Activated naive CD4-positive, alpha-beta T cell treated with anti-CD3 and anti-CD28 coated beads, Interleukin-2, amount 50 U/mL, for 24 hours (primary cell): ENCODE results near the gene BDP1.
"Not testable (repeated sequence)": the region's sequence is repeated elsewhere in the genome, so short reads cannot be mapped to it uniquely, and the experiment has no call there.

ENCODE experiments used
- H3K27ac Mint-ChIP-seq: one replicate; pipeline ENCODE4 v1.8.0; 2021; ENCODE audit warnings: mild to moderate bottlenecking, mixed read lengths
- H3K27me3 Mint-ChIP-seq: one replicate; pipeline ENCODE4 v1.8.0; 2021; ENCODE audit warnings: mixed read lengths
- H3K36me3 Mint-ChIP-seq: one replicate; pipeline ENCODE4 v1.8.0; 2021; ENCODE audit warnings: mixed read lengths
- H3K4me1 Mint-ChIP-seq: one replicate; pipeline ENCODE4 v1.8.0; 2021; ENCODE audit warnings: mixed read lengths
- H3K4me3 Mint-ChIP-seq: one replicate; pipeline ENCODE4 v1.8.0; 2021; ENCODE audit warnings: mild to moderate bottlenecking, mixed read lengths
- H3K9me3 Mint-ChIP-seq: one replicate; pipeline ENCODE4 v1.8.0; 2021; ENCODE audit warnings: mixed read lengths

Gene BDP1

DNA sequence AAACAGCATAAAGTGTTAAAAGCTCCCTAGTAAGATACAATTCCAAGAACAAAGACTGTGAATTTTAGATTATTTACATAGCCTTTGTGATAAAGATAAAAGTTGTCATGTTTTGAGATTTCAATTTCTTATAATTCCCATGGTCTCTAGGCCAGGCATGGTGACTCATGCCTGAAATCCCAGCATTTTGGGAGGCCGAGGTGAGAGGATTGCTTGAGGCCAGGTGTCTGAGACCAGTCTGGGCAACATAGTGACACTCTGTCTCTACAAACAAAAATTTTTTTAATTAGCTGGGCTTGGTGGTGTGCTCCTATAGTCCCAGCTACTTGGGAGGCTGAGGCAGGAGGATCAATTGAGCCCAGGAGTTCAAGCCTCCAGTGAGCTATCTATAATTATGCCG is 48.1 kb downstream of the BDP1 start:
- Mint-ChIP-seq H3K27ac (no peak overlapping the region), H3K4me1 (no peaks in the 10 kb centered on the region), H3K27me3 (no peaks in the 10 kb centered on the region), H3K9me3 (no peaks in the 10 kb centered on the region), H3K4me3 (no peak overlapping the region), H3K36me3 (peaks cover 23% of the 10 kb centered on the region)

DNA sequence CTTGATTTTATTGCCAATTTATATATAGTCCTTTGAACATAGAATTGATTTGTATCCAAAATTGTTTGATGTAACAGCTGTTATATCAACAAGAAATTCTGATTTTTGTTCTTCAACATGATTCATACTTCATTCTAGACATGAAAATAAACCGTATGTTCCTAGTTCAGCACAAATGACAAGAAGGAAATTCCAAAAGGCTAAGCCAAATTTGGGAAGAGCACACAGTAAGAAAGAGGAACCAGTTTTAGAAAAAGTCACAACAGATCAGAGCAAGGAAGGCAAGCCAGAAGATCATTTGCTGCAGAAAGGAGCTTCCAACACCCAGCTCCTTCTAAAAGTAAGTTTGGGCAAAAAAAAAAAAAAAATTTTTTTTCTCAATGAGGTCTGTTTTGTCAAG is 66.7 kb downstream of the BDP1 start:
- H3K27ac Mint-ChIP-seq = no peak overlapping the region
- no peaks in the 10 kb centered on the region for H3K9me3 Mint-ChIP-seq
- peaks cover under 1% of the 10 kb centered on the region for H3K4me1 Mint-ChIP-seq
- no peaks in the 10 kb centered on the region for H3K27me3 Mint-ChIP-seq
- no peak overlapping the region for H3K4me3 Mint-ChIP-seq
- H3K36me3 Mint-ChIP-seq = peaks cover 26% of the 10 kb centered on the region

DNA sequence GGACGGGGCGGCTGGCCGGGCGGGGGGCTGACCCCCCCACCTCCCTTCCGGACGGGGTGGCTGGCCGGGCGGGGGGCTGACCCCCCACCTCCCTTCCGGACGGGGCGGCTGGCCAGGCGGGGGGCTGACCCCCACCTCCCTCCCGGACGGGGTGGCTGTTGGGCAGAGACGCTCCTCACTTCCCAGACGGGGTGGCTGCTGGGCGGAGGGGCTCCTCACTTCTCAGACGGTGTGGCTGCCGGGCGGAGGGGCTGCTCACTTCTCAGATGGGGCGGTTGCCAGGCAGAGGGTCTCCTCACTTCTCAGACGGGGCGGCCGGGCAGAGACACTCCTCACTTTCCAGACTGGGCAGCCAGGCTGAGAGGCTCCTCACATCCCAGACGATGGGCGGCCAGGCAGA is 70.2 kb downstream of the BDP1 start:
- not testable (repeated sequence) for H3K4me1 Mint-ChIP-seq, H3K9me3 Mint-ChIP-seq, H3K27me3 Mint-ChIP-seq, H3K27ac Mint-ChIP-seq, H3K4me3 Mint-ChIP-seq
- H3K36me3 Mint-ChIP-seq = peaks cover 16% of the 10 kb centered on the region

DNA sequence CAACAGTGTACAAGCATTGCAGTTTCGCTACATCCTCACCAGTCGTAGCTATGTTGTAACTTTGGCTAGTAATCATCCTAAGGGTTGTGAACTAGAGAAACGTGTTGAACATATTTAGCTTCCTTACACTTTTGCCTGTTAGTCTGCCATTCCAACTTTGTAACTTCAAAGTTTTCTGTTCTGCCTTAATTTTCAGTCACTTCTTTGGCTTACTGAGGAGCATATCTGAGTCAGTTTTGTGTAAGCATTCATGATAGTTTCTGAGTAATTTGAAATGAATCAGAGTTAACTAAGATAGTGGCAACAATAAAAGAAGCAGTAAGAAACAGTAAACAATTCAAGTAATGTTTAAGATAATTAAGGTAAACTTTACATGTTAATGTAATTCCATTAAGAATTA is 72.8 kb downstream of the BDP1 start:
- Mint-ChIP-seq H3K4me3 (no peak overlapping the region), H3K9me3 (no peaks in the 10 kb centered on the region), H3K36me3 (peaks cover 9% of the 10 kb centered on the region), H3K4me1 (peaks cover 12% of the 10 kb centered on the region), H3K27me3 (no peaks in the 10 kb centered on the region), H3K27ac (peak overlapping the region; percentile 68)

DNA sequence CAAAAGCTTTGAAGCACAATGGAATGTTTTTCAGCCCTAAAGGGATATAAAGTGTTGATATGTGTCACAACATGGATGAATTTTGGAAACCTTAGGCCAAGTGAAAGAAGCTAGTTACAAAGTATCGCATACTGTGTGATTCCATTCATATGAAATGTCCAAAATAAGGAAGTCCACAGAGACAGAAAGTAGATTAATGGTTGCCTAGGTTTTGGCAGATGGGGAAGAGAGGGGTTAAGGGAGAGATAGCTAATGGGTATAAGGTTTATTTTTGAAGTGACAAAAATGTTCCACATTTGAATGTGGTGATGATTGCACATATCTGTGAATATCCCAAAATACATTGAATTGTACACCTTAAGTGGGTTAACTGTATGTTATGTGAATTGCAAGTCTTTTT is 74.2 kb downstream of the BDP1 start:
- H3K27me3 Mint-ChIP-seq = no peaks in the 10 kb centered on the region
- H3K4me1 Mint-ChIP-seq = peaks cover 20% of the 10 kb centered on the region
- no peaks in the 10 kb centered on the region for H3K9me3 Mint-ChIP-seq
- H3K27ac Mint-ChIP-seq = no peak overlapping the region
- peaks cover 17% of the 10 kb centered on the region for H3K36me3 Mint-ChIP-seq
- H3K4me3 Mint-ChIP-seq = no peak overlapping the region

DNA sequence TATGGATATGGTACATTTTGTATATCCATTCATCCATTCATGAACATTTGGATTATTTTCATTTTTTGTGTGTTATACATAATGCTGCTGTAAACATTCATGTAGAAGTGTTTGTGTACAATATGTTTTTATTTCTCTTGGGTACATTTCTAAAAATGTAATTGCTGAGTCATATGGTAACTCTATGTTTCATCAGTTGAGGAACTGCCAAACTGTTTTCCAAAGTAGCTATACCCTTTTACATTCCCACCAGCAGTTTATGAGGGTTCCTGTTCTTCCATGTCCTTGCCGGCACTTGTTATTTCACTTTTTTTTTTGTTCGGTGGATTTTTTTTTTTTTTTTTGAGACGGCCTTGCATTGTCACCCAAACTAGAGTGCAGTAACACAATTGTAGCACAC is 77.7 kb downstream of the BDP1 start:
- Mint-ChIP-seq H3K4me1 (peaks cover 24% of the 10 kb centered on the region), H3K36me3 (peaks cover 30% of the 10 kb centered on the region), H3K27ac (peak overlapping the region; percentile 82), H3K9me3 (no peaks in the 10 kb centered on the region), H3K4me3 (no peak overlapping the region), H3K27me3 (no peaks in the 10 kb centered on the region)

DNA sequence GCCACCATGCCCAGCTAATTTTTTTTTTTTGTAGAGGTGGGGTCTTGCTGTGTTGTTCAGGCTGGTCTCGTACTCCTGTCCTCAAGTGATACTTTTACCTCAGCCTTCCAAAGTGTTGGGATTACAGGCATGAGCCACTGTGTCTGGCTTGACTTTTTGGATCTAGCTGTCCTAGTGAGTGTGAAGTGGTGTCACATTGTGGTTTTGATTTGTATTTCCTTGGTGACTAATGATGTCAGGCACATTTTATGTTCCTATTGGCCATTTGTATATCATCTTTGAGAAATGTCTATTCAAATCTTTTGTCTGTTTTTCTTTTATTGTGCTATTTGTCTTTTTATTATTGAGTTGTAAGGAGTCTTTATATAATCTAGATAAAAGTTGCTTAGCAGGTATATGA is 78.2 kb downstream of the BDP1 start:
- Mint-ChIP-seq H3K4me3 (no peak overlapping the region), H3K36me3 (peaks cover 33% of the 10 kb centered on the region), H3K4me1 (peaks cover 22% of the 10 kb centered on the region), H3K27ac (peak overlapping the region; percentile 62), H3K27me3 (no peaks in the 10 kb centered on the region), H3K9me3 (no peaks in the 10 kb centered on the region)

DNA sequence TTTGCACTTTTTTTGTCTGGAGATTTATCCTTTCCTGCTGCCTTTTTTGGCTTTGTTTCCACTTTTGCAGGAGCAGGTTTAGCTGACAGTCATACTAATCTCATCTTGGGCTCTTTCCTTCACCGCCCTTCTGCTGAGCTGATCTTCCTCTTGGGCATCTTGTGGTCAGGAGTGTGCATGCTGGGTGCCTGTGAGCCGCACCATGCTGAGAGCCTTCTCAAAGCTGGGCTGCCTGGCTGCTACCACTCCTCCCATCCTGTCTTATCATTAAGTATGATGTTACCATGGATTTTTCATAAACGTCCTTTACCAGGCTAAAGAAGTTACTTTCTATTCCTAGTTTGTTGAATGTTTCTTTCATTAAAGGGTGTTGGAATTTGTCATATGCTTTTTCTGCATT is 82.2 kb downstream of the BDP1 start:
- Mint-ChIP-seq H3K4me1 (peaks cover 19% of the 10 kb centered on the region), H3K4me3 (no peak overlapping the region), H3K9me3 (no peaks in the 10 kb centered on the region), H3K27ac (no peak overlapping the region), H3K36me3 (peaks cover 45% of the 10 kb centered on the region), H3K27me3 (no peaks in the 10 kb centered on the region)

DNA sequence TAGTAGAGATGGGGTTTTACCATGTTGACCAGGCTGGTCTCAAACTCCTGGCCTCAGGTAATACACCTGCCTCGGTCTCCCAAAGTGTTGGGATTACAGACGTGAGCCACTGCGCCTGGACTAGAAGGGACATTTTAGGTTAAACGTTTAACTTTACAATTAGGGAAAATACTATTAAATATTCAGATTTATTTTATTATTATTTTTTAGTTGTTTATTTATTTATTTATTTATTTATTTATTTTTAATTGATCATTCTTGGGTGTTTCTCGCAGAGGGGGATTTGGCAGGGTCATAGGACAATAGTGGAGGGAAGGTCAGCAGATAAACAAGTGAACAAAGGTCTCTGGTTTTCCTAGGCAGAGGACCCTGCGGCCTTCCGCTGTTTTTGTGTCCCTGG is 95.4 kb downstream of the BDP1 start:
- not testable (repeated sequence) for H3K9me3 Mint-ChIP-seq, H3K4me1 Mint-ChIP-seq, H3K27ac Mint-ChIP-seq, H3K27me3 Mint-ChIP-seq, H3K4me3 Mint-ChIP-seq
- H3K36me3 Mint-ChIP-seq = peaks cover 30% of the 10 kb centered on the region

DNA sequence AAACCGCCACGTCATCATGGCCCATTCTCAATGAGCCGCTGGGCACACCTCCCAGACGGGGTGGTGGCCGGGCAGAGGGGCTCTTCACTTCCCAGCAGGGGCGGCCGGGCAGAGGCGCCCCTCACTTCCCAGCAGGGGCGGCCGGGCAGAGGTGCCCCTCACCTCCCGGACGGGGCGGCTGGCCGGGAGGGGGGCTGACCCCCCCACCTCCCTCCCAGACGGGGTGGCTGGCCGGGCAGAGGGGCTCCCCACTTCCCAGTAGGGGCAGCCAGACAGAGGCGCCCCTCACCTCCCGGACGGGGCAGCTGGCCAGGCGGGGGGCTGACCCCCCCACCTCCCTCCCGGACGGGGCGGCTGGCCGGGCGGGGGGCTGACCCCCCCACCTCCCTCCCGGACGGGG is 96.1 kb downstream of the BDP1 start:
- not testable (repeated sequence) for H3K27me3 Mint-ChIP-seq, H3K4me3 Mint-ChIP-seq
- H3K36me3 Mint-ChIP-seq = peaks cover 28% of the 10 kb centered on the region

DNA sequence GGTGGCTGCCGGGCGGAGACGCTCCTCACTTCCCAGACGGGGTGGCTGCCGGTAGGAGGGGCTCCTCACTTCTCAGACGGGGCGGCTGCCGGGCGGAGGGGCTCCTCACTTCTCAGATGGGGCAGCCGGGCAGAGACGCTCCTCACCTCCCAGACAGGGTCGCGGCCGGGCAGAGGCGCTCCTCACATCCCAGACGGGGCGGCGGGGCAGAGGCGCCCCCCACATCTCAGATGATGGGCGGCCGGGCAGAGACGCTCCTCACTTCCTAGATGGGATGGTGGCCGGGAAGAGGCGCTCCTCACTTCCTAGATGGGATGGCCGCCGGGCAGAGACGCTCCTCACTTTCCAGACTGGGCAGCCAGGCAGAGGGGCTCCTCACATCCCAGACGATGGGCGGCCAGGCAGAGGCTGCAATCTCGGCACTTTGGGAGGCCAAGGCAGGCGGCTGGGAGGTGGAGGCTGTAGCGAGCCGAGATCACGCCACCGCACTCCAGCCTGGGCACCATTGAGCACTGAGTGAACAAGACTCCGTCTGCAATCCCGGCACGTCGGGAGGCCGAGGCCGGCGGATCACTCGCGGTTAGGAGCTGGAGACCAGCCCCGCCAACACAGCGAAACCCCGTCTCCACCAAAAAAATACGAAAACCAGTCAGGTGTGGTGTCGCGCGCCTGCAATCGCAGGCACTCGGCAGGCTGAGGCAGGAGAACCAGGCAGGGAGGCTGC is 96.7 kb downstream of the BDP1 start:
- H3K4me3 Mint-ChIP-seq, H3K27ac Mint-ChIP-seq, H3K4me1 Mint-ChIP-seq, H3K9me3 Mint-ChIP-seq, H3K27me3 Mint-ChIP-seq: not testable (repeated sequence)
- H3K36me3 Mint-ChIP-seq = peaks cover 26% of the 10 kb centered on the region

More for the DNA sequence above, 96.1 kb downstream of the BDP1 start:
- not testable (repeated sequence) for H3K27ac Mint-ChIP-seq, H3K4me1 Mint-ChIP-seq, H3K9me3 Mint-ChIP-seq

DNA sequence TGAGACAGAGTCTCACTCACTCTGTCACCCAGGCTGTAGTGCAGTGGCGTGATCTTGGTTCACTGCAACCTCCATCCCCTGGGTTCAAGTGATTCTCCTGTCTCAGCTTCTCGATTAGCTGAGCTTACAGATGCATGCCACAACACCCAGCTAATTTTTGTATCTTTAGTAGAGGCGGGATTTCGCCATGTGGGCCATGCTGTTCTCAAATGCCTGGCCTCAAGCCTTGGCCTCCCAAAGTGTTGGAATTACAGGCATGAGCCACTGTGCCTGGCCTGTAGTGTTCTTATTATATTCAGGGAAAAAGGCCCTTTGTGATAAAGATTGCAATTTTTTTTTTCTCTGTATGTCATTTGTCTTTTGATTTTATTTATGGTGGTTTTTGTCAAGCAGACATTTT is 107.7 kb downstream of the BDP1 start:
- Mint-ChIP-seq H3K4me3 (no peak overlapping the region), H3K9me3 (no peaks in the 10 kb centered on the region), H3K4me1 (no peaks in the 10 kb centered on the region), H3K27me3 (no peaks in the 10 kb centered on the region), H3K27ac (no peak overlapping the region), H3K36me3 (peaks cover 12% of the 10 kb centered on the region)

DNA sequence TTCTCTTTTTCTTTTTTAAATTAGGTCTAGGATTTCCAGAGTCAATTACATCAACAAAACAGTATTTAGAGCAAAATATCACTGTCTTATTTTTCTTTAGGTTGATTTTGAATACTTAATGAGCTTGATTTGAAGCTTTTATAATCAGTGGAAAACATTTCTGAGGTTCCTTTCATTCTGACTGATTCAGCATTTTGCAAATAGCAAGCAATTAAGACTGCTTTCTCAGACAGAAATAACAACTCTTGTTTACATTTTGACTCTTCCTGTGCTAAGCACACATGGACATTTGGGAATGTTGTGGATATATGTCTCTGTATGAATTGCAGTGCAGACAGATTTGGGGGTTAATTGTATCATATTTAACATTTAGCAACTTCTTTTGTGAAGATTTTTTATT is 109.4 kb downstream of the BDP1 start:
- no peaks in the 10 kb centered on the region for H3K27me3 Mint-ChIP-seq
- no peaks in the 10 kb centered on the region for H3K9me3 Mint-ChIP-seq
- no peak overlapping the region for H3K4me3 Mint-ChIP-seq
- no peak overlapping the region for H3K27ac Mint-ChIP-seq
- peaks cover 7% of the 10 kb centered on the region for H3K36me3 Mint-ChIP-seq
- H3K4me1 Mint-ChIP-seq = no peaks in the 10 kb centered on the region

DNA sequence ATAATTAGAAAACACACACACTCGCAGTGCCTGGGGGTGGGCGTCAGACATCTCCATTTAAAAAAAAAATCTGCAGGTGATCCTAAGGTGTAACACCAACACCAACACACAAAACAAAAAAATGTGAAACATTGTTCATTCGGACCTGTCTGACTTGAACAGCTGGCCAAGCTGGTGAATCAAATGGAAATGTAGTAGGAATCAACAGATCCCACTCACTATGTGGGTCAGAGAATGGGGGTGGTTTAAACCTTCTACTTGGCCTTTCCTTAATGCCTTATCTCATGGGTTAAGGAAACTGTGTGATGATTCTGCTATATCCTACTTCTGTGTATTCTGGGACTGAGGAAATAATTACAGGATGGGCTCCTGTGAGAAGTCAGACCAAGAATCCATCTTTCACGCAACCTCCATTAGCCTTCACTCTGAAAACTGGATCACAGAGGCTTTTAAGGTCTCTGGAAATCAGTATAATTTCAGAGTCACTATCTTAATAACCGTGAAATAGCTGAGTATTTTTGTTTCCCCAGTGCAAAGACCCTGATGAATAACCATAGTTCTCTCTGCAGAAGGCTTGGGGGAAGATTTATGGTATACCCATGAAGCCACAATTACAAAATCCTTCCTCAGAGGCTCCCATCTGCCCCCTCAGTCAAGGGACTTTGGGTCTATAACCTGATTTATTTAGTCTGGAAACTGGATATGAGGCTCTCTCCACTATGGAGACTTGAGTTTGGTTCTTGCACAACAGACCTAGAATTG is 114.5 kb downstream of the BDP1 start:
- no peak overlapping the region for H3K4me3 Mint-ChIP-seq

DNA sequence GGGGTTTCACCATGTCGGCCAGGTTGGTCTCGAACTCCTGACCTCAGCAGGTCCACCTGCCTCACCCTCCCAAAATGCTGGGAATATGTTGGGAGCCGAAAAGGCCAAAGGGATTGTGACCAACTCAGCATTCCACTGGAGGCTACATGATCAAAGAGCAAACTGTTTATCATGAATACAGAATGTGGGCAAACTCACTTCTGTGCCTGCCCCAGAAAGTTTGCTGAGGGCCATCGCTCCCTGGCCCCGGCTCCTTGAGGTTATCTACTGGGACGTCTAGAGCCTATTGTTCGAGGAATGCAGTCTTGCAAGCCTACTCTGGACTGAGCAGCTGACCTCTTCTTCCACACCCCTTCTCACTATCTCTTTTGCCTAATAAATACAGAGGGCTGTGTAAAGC is 116.4 kb downstream of the BDP1 start:
- not testable (repeated sequence) for H3K27me3 Mint-ChIP-seq, H3K4me1 Mint-ChIP-seq, H3K9me3 Mint-ChIP-seq, H3K27ac Mint-ChIP-seq, H3K4me3 Mint-ChIP-seq, H3K36me3 Mint-ChIP-seq

More for the DNA sequence above, 114.5 kb downstream of the BDP1 start:
- peaks cover 5% of the 10 kb centered on the region for H3K36me3 Mint-ChIP-seq
- H3K9me3 Mint-ChIP-seq = no peaks in the 10 kb centered on the region
- no peak overlapping the region for H3K27ac Mint-ChIP-seq
- H3K4me1 Mint-ChIP-seq = no peaks in the 10 kb centered on the region
- no peaks in the 10 kb centered on the region for H3K27me3 Mint-ChIP-seq

DNA sequence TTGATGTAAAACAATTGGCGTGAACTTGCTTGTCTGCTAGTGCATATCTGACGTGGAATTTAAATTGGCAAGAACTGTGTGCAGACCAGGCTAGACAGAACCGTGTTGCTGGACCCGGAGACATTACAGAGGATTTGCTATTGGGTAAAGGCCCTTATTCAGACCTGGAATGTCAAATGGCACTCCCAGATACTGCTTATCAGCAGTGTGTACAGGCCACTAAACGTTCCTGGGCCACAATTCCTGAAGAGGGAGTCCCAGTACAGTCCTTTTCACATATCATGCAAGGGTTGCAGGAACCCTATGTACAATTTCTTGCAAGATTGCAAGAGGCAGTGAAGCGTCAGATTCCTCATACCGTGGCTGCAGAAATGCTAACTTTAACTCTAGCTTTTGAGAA is 118.1 kb downstream of the BDP1 start:
- Mint-ChIP-seq H3K36me3 (peaks cover 18% of the 10 kb centered on the region), H3K9me3 (no peaks in the 10 kb centered on the region), H3K27ac (no peak overlapping the region), H3K4me3 (no peak overlapping the region), H3K4me1 (no peaks in the 10 kb centered on the region), H3K27me3 (no peaks in the 10 kb centered on the region)

DNA sequence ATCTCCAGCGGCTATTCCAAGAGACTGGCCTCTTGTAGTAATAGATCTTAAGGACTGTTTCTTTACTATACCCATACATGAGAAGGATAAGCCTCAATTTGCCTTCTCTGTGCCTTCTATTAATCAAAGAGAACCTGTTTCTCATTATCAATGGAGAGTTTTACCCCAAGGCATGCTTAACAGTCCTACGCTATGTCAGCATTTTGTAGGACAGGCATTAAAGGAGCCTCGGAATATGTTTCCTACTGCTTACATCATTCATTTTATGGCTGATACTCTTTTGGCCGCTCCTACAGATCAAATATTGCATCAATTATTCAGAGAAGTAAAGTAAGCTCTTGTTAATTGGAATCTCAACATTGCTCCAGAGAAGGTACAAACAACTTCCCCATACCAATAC is 120.1 kb downstream of the BDP1 start:
- not testable (repeated sequence) for H3K4me1 Mint-ChIP-seq, H3K4me3 Mint-ChIP-seq, H3K27me3 Mint-ChIP-seq, H3K9me3 Mint-ChIP-seq, H3K27ac Mint-ChIP-seq
- H3K36me3 Mint-ChIP-seq = peaks cover 20% of the 10 kb centered on the region
